Omental fat pad (tissue), 4 donors: ENCODE data around the gene EML3. TPM values are rescaled to one million over a fixed set of nuclear protein-coding genes. Genes with fewer than 3 reads are reported as not detected.
"Not testable (repeated sequence)": the region's sequence is repeated elsewhere in the genome, so short reads cannot be mapped to it uniquely, and the experiment has no call there.

Experiments used
- ATAC-seq: fragments of 150-250 bp; one replicate; pipeline ENCODE4 v1.9.1; 2016; ENCODE audit warnings: mild to moderate bottlenecking, moderate library complexity; ENCODE audit not compliant: low FRiP score
- DNase-seq: peaks from one replicate; pipeline ENCODE4 v3.0.0-alpha.2; 2019; ENCODE audit warnings: low spot score
- total RNA-seq, 4 donors: library from RNA; depleted of rRNA; stranded (reverse); fragments of >200 nt; gene quantifications; one replicate each; pipeline ENCODE4 v1.1.0, GENCODE V29; 2016
- TF ChIP-seq, protein P1 (sequence below), 3 donors: fragments of 450-650 bp; IDR thresholded peaks; one replicate each; pipeline ENCODE4 v1.5.1; 2016 to 2017; ENCODE audit warnings: antibody characterized with exemption in 3 of 3, mild to moderate bottlenecking in 3 of 3, moderate library complexity in 2 of 3

EML3 gene
- total RNA-seq, 4 donors from 2014 or later: 40.7 to 68.6 (median 52.0) TPM

DNA sequence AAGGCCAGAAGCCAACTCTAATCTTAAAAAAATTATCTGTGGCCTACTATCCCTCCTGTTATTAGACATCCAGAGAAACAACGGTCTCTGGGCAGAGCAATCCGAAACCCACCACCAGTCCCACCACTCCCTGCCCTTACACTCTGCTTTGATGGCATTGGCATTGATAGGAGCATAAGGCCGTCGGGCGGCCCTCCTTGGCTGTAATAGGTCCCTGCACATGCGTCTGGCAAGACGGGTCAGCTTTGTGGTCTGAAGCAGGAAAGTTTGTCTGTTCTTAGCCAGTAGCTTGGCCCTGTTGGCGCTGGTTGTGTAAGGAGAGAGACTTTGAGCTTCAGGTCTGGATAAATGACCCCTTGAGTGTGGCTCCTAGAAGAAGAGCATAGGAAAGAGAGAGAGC is 17.5 kb downstream of the EML3 start:
- TF ChIP-seq, protein P1, sequence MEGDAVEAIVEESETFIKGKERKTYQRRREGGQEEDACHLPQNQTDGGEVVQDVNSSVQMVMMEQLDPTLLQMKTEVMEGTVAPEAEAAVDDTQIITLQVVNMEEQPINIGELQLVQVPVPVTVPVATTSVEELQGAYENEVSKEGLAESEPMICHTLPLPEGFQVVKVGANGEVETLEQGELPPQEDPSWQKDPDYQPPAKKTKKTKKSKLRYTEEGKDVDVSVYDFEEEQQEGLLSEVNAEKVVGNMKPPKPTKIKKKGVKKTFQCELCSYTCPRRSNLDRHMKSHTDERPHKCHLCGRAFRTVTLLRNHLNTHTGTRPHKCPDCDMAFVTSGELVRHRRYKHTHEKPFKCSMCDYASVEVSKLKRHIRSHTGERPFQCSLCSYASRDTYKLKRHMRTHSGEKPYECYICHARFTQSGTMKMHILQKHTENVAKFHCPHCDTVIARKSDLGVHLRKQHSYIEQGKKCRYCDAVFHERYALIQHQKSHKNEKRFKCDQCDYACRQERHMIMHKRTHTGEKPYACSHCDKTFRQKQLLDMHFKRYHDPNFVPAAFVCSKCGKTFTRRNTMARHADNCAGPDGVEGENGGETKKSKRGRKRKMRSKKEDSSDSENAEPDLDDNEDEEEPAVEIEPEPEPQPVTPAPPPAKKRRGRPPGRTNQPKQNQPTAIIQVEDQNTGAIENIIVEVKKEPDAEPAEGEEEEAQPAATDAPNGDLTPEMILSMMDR (IDR thresholded peaks at IDR 0.05): no peak
- DNase-seq (no peak), ATAC-seq (no peak)

DNA sequence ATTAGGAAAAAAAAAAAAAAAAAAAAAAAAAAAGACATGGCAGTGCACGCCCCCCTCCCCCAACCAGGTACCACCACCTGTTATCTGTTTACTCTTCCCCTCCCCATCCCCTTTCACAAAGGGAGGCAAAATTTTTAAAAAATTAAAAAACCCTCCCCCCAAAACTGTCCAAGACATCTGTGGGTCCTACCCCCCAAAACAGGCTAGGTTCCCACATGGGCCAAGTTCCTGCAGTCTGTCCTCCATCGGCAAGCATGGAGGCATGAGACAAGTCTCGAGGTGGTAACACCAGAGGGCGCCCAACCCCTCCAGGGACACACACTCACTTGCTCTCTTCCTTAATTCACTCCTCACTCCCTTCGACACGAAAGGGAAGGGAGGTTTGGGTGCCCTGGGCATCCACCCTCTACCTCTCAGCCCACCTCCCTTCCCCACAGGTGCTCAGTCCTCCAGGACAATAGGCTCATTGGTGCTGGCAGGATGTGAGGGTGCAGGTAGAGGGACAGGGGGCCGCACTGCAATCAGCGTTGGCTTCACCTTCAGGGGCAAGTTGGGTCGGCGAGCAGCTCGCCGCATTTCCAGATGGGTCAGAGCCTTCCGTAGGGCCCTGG is 19.0 kb downstream of the EML3 start:
- TF ChIP-seq, protein P1 (IDR thresholded peaks at IDR 0.05): no peak
- DNase-seq (peak; percentile 77), ATAC-seq (no peak)

DNA sequence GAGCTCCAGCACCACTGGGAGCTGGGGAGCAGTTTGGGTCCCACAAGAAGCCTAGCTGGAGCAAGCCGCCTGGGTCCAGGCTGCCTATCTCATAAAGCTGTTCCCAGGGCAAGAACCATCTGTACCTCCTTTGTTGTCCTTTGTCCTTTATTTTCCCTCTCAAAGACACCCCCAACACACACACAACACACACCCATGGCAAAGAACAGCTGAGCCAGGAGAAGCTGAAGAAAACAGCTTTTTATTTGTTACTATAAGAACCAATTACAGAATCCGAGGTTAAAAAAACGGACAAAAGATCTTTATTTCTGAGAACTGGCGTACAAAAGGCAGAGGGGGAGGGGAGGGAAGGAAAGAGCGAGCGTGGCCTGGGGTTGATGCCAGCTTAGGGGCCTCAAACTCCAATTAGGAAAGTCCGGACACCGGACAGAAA is 19.6 kb downstream of the EML3 start:
- DNase-seq (no peak), ATAC-seq (no peak)
- TF ChIP-seq, protein P1 (IDR thresholded peaks at IDR 0.05): no peak

DNA sequence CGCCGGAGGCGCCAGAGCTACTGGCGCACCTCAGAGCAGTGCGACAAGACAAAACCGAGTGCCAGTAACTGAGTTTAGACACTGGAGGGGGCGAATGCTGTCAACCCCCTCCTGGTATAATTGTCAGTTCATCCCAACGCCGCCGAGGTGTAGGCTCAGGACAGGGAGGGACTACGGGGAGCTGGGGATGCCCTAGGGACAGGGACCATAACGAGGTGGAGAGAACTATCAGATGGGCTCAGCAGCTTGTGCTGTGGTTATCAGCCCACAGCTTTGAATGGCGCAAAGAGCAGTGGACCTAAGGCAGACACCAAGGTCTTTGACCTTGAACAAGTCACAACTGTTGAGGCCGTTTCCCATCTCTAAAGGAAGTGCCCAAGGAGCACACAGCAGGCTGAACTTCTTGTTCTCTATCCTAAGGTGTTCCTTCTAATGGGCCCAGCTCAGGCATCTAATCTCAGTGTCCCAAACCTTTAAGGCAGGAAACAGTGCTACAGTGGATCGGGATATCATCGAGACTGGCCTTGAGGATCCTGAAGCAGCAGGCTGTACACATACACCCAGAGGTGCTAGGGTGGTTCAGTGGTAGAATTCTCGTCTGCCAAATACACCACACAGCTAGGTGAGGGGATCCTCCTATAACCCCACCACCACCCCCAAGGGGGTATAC is 20.3 kb downstream of the EML3 start:
- DNase-seq (no peak), ATAC-seq (peak; percentile 5)
- TF ChIP-seq, protein P1 (IDR thresholded peaks at IDR 0.05): no peak

DNA sequence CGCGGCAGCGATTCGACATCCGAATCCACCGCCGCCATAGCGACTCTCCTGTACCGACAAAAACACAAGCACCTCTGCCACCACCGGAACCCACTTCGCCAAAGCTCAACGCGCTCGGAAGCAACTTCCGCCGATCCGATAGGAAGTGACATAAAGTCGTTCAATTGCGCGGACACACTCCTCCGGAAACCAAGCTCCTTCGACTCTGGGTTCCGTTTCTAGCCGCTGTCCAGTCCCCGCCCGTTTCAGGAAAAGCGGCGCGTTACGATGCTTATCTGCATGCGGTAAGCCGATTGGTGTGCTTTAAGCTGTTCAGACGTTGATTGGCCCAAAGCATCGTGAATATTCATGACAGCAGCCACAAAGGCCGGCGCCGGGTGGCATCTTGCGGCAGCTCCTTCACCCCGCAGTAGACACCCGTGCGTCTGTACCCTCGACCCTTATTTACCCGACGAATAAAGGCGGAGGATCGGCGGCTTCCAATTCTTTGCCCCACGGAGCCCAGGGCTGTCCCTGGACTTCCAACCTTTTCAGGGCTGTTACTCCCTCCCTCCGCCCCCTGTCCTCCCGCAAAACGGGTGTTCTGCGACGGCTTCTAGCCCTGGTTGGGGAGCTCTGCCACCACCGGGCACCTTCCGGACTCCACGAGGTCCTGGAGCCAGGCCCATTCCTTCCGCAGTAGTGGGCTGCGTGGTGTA is 21.0 kb downstream of the EML3 start, which contains the start of gene TUT1:
Gene TUT1 (minus strand): TSS at position 76 of the 698 bp plus-strand sequence. CDS start 38 bp downstream, at position 38.
- TF ChIP-seq, protein P1 (IDR thresholded peaks at IDR 0.05): no peak
- DNase-seq (peak; percentile 91), ATAC-seq (peak; percentile 97)

DNA sequence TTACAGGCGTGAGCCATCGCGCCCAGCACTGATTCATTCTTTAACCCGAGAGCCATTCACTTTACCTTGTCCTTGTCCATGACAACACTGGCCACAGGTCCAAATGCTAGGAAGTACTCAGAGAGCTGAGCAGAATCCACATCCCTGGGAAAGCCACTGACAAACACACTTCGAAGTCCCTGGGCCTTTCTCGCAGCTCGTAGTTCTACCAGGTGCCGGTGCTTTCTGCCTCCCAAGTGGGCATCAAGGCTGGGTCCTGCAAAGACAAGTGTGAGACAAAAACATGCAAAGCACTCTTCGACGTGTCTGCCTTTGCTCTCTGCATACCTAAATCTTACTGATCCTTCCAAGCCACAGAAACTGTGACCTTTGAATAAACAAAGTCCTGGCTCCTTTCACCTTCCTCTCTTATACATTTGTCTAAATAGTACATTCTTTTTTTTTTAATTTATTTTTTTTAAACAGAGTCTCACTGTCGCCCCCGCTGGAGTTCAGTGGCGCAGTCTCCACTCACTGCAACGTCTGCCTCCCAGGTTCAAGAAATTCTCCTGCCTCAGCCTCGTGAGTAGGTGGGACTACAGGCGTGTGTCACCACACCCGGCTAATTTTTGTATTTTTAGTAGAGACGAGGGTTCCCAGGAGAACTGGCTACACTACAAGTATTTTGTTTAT is 23.5 kb downstream of the EML3 start:
- TF ChIP-seq, protein P1 (IDR thresholded peaks at IDR 0.05): no peak
- DNase-seq: no peak
- ATAC-seq: no peak

DNA sequence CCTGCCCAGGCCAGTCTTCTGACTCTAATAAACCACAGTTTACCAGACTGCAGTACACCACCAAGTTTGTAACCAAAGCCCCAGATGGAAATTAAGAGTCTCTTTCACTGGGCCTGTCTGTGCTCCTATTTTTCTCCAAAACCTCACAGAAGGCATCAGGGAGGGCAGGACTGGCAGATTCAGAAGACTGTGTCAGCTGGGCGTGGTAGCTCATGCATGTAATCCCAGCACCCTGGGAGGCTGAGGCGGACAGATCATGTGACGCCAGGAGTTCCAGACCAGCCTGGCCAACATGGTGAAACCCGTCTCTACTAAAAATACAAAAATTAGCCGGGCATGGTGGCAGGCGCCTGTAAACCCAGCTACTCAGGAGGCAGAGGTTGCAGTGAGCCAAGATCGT is 27.2 kb downstream of the EML3 start:
- not testable (repeated sequence) for ATAC-seq, DNase-seq

DNA sequence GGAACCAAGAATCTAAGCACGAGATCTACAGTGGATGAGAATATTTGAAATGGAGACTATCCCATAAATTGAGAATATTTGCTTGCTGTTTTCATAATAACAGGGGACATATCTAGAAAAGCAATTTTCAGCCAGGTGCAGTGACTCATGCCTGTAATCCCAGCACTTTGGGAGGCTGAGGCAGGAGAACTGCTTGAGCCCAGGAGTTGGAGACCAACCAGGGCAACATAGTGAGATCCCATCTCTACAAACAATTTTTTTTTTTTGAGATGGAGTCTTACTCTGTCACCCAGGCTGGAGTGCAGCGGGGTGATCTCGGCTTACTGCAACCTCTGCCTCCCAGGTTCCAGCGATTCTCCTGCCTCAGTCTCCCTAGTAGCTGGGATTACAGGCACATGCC is 30.8 kb downstream of the EML3 start:
- not testable (repeated sequence) for ATAC-seq, DNase-seq
